Colonic mucosa (tissue), 4 donors: Measurements from ENCODE around the gene CARS1. TPM values are rescaled to one million over a fixed set of nuclear protein-coding genes. Genes with fewer than 3 reads are reported as not detected.

Source experiments
- DNase-seq: peaks from one replicate; pipeline ENCODE4 v3.0.0-alpha.2; 2020
- H3K27ac ChIP-seq: fragments of 200-600 bp; one replicate; pipeline ENCODE4 v1.8.0; 2021
- H3K27me3 ChIP-seq: fragments of 200-600 bp; one replicate; pipeline ENCODE4 v1.8.0; 2021
- H3K36me3 ChIP-seq: fragments of 200-600 bp; one replicate; pipeline ENCODE4 v1.8.0; 2021
- H3K4me1 ChIP-seq: fragments of 200-600 bp; one replicate; pipeline ENCODE4 v1.8.0; 2021; ENCODE audit warnings: mild to moderate bottlenecking
- H3K4me3 ChIP-seq: fragments of 200-600 bp; one replicate; pipeline ENCODE4 v1.8.0; 2021
- H3K9ac ChIP-seq, 2 donors: one replicate each; pipeline ENCODE4 v1.7.0; 2013; ENCODE audit warnings: control low read depth in 2 of 2, low read depth in 2 of 2, low read length in 2 of 2
- H3K9me3 ChIP-seq: fragments of 200-600 bp; one replicate; pipeline ENCODE4 v1.8.0; 2021
- CTCF ChIP-seq: fragments of 200-600 bp; IDR thresholded peaks from one replicate; pipeline ENCODE4 v1.8.0; 2022; ENCODE audit warnings: antibody characterized with exemption, mild to moderate bottlenecking
- intact Hi-C: fragments of 100-400 bp; cut with DNase I; formaldehyde crosslinking; loops from one replicate; pipeline ENCODE4 v1.14.1; 2022
- total RNA-seq, 2 donors: library from RNA; stranded (reverse); fragmentation: NEBNext Ultra II Directional in 1 of 2; extraction: Animal tissue kit (Norgen Biotek cat#: 25700) in 1 of 2; gene quantifications; one replicate each; pipeline ENCODE4 v1.2.1, GENCODE V29; 2021
- donor health status: healthy.
- donor health status: DM: no; HTN: no; CAD: no.
- donor health status: DM: no; HTN: no; CAD: no.

The CARS1 gene
- total RNA-seq, 2 donors from 2014 or later: 48.4 to 74.3 TPM

- Histone ChIP-seq H3K9ac (no peak overlapping the region), H3K9me3 (no peaks in the 10 kb centered on the region), H3K27ac (peak overlapping the region; percentile 23), H3K4me3 (no peak overlapping the region), H3K36me3 (no peaks in the 10 kb centered on the region), H3K4me1 (peaks cover 6% of the 10 kb centered on the region), H3K27me3 (no peaks in the 10 kb centered on the region)
- DNase-seq: no peak
- intact Hi-C loops: no loop called here
- TF ChIP-seq CTCF: no peak
Observed at GRCh38 chr11:3095712-3096361, 38.6 kb upstream of the CARS1 start.

GRCh38 chr11:3094223-3094824 lies 37.1 kb upstream of the CARS1 start:
- no peak for DNase-seq
- intact Hi-C loops: loop anchor here (5.0 kb wide), 1 partner anchor 123 kb away; the partner anchor contains the start of gene MRGPRG
- no peak overlapping the region for H3K9ac ChIP-seq

GRCh38 chr11:3093281-3094191 lies 36.3 kb upstream of the CARS1 start:
- Histone ChIP-seq H3K9ac (no peak overlapping the region), H3K36me3 (no peaks in the 10 kb centered on the region), H3K4me1 (peaks cover 6% of the 10 kb centered on the region), H3K27ac (no peak overlapping the region), H3K27me3 (no peaks in the 10 kb centered on the region), H3K4me3 (no peak overlapping the region), H3K9me3 (no peaks in the 10 kb centered on the region)
- DNase-seq: no peak
- intact Hi-C loops: loop anchor here (5.0 kb wide), 1 partner anchor 124 kb away; the partner anchor contains the start of gene MRGPRG
- TF ChIP-seq CTCF: no peak

More at GRCh38 chr11:3094223-3094824, 37.1 kb upstream of the CARS1 start:
- no peaks in the 10 kb centered on the region for H3K27me3 ChIP-seq
- H3K4me3 ChIP-seq: no peak overlapping the region
- peaks cover 6% of the 10 kb centered on the region for H3K4me1 ChIP-seq
- no peaks in the 10 kb centered on the region for H3K36me3 ChIP-seq
- no peak for TF ChIP-seq CTCF
- H3K9me3 ChIP-seq: no peaks in the 10 kb centered on the region
- no peak overlapping the region for H3K27ac ChIP-seq

- Histone ChIP-seq H3K27me3 (no peaks in the 10 kb centered on the region), H3K36me3 (no peaks in the 10 kb centered on the region), H3K27ac (no peak overlapping the region), H3K4me1 (peaks cover 6% of the 10 kb centered on the region), H3K9ac (no peak overlapping the region), H3K4me3 (no peak overlapping the region), H3K9me3 (no peaks in the 10 kb centered on the region)
- no peak for DNase-seq
- no peak for TF ChIP-seq CTCF
- intact Hi-C loops: loop anchor here (5.0 kb wide), 1 partner anchor 125 kb away; the partner anchor contains the start of gene MRGPRG
Observed at GRCh38 chr11:3092603-3093141, 35.4 kb upstream of the CARS1 start.
